NCI-H510A (cell line): ENCODE results near the gene KRTAP5-4.

Experiments used
- DNase-seq: peaks from one replicate; lab custom pipeline; 2025; lab: John Stamatoyannopoulos, UW

KRTAP5-4 gene

DNA sequence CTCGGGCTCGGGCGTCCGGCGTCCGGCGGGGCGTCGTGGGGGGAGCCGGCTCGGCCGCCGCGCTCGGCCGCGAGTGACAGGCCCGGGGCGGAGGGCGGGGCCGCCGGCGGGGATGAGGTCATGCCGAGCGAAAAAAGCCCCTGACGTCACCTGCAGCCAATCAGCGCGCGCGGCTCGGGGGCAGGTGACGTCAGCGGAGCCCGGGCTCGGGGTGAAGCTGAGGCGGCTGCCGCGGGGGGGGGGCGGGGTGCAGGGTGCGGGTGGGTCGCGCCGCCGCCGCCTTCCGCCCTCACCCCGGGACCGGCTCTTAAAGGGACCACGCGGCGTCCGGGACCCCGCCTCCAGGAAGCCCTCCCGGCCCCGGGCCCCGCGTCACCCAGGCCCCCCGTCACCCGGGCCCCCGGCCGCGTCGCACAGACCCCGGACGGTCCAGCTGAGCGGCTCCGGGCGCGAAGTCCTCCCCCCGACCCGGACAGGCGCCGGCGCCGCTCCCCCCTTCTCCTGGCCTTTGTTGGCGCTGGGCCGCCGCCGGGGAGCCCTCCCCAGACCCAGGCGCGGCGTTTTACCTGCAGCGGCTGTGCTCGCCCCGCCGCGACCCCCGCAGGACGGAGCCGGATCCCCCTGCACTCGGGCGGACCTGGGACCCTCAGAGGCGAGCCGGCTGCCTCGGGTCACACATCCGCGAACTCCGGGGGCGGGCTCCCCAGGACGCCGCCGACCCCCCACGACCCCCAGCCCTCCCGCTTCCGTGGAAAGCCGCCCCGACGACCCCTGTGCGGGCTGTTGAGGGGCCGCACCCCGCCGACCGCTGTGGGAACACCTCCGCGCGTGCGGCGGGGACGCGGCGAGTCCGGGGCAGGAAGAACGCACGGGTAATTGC, 49.5 kb downstream of the KRTAP5-4 start, which contains the start of gene DUSP8:
Gene DUSP8, minus strand, starts transcription at position 75 of the 880 bp plus-strand sequence. CDS start 6,445 bp downstream, outside the sequence.
- peak; percentile 63 for DNase-seq

DNA sequence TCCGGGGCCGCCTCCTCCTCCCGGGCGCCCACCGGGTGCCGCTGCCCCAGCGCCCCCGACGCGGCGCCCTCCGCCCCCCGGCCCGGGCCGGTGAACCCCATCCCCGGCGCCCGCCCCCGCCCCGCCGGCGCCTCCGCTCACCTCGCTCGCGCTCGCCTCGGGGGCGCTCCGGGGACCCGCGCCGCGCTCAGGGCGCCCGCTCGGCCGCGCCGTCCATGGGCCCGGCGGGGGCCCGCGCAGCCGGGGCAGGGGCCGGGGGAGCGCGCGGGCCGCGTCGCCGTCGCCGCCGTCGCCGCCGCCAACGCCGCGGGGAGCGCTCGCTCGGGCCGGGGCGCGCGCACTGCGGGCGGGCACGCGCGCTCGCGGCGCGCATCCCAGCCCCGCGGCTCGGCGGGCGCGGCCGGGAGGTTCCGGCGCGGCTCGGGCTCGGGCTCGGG, 50.2 kb downstream of the KRTAP5-4 start:
- no peak for DNase-seq
